Activated CD4-positive, alpha-beta memory T cell treated with anti-CD3 and anti-CD28 coated beads, Interleukin-2, amount 10 ng/mL, durations not matched to agents 7 days and 5 days (primary cell): ENCODE measurements around the gene HDAC5. TPM values are rescaled to one million over a fixed set of nuclear protein-coding genes. Genes with fewer than 3 reads are reported as not detected.
"Not testable (repeated sequence)": the region's sequence is repeated elsewhere in the genome, so short reads cannot be mapped to it uniquely, and the experiment has no call there.

Experiments
- CTCF ChIA-PET: fragments of 350-600 bp; sonication (Branson Sonifier 250); formaldehyde crosslinking; loops from one replicate; lab custom pipeline; 2021; ENCODE audit warnings: antibody characterized with exemption, inconsistent platforms; lab: Charles Lee
- POLR2A ChIA-PET: fragments of 350-600 bp; sonication (Branson Sonifier 250); formaldehyde crosslinking; loops from one replicate; lab custom pipeline; 2021; ENCODE audit warnings: antibody characterized with exemption; lab: Charles Lee
- DNase-seq: peaks from one replicate; pipeline ENCODE4 v3.0.0-alpha.2; 2020
- H3K27ac Mint-ChIP-seq: one replicate; pipeline ENCODE4 v1.8.0; 2021; ENCODE audit warnings: mild to moderate bottlenecking, mixed read lengths
- H3K27me3 Mint-ChIP-seq: one replicate; pipeline ENCODE4 v1.8.0; 2021; ENCODE audit warnings: mixed read lengths
- H3K36me3 Mint-ChIP-seq: one replicate; pipeline ENCODE4 v1.8.0; 2021; ENCODE audit warnings: low read depth, mixed read lengths
- H3K4me1 Mint-ChIP-seq: one replicate; pipeline ENCODE4 v1.8.0; 2021; ENCODE audit warnings: mixed read lengths
- H3K4me3 Mint-ChIP-seq: one replicate; pipeline ENCODE4 v1.8.0; 2021; ENCODE audit warnings: mild to moderate bottlenecking, mixed read lengths
- H3K9me3 Mint-ChIP-seq: one replicate; pipeline ENCODE4 v1.8.0; 2021; ENCODE audit warnings: mixed read lengths
- total RNA-seq, 2 experiments: library from RNA; stranded (reverse); gene quantifications; one replicate each; pipeline ENCODE4 v1.2.3, GENCODE V29; 2021

Gene HDAC5
- total RNA-seq, 2 experiments from 2014 or later, result 42.2 to 42.7 TPM

- H3K27me3 Mint-ChIP-seq, result no peaks in the 10 kb centered on the region
- POLR2A ChIA-PET, result no interaction called here
- no peak overlapping the region for H3K27ac Mint-ChIP-seq
- no peaks in the 10 kb centered on the region for H3K36me3 Mint-ChIP-seq
- CTCF ChIA-PET, result interaction anchor here (1.4 kb wide), 1 partner anchor 10 kb away, joined by 3 read pairs; no protein-coding TSS in a partner anchor
- H3K4me1 Mint-ChIP-seq, result no peaks in the 10 kb centered on the region
- H3K9me3 Mint-ChIP-seq, result no peaks in the 10 kb centered on the region
- no peak for DNase-seq
- H3K4me3 Mint-ChIP-seq, result no peak overlapping the region
These were observed 18.0 kb downstream of the HDAC5 start for GRCh38 chr17:44105483-44105882.

GRCh38 chr17:44102849-44103622 lies 20.4 kb downstream of the HDAC5 start:
- H3K27ac Mint-ChIP-seq, result no peak overlapping the region
- no peaks in the 10 kb centered on the region for H3K36me3 Mint-ChIP-seq
- no peaks in the 10 kb centered on the region for H3K9me3 Mint-ChIP-seq
- H3K27me3 Mint-ChIP-seq, result no peaks in the 10 kb centered on the region
- ChIA-PET CTCF (interaction anchor here (0.7 to 0.8 kb wide), 3 partner anchors 14 to 159 kb away, joined by 3 read pairs; no protein-coding TSS in a partner anchor), POLR2A (interaction anchor here (1.6 kb wide), 1 partner anchor 21 kb away, joined by 3 read pairs; the partner anchor contains the start of gene HDAC5)
- H3K4me1 Mint-ChIP-seq, result peaks cover 2% of the 10 kb centered on the region
- DNase-seq, result no peak
- H3K4me3 Mint-ChIP-seq, result no peak overlapping the region

GRCh38 chr17:44101858-44102257 lies 21.6 kb downstream of the HDAC5 start:
- CTCF ChIA-PET, result interaction anchor here (0.8 kb wide), 1 partner anchor 158 kb away, joined by 3 read pairs; no protein-coding TSS in a partner anchor
- POLR2A ChIA-PET, H3K4me3 Mint-ChIP-seq, DNase-seq, H3K36me3 Mint-ChIP-seq, H3K4me1 Mint-ChIP-seq, H3K9me3 Mint-ChIP-seq, H3K27me3 Mint-ChIP-seq, H3K27ac Mint-ChIP-seq: not testable (repeated sequence)

GRCh38 chr17:44097110-44097958 lies 26.1 kb downstream of the HDAC5 start:
- Mint-ChIP-seq H3K4me1 (peaks cover 10% of the 10 kb centered on the region), H3K27ac (no peak overlapping the region), H3K9me3 (no peaks in the 10 kb centered on the region), H3K4me3 (no peak overlapping the region), H3K27me3 (no peaks in the 10 kb centered on the region), H3K36me3 (peaks cover 1% of the 10 kb centered on the region)
- DNase-seq, result no peak
- POLR2A ChIA-PET, result no interaction called here
- CTCF ChIA-PET, result interaction anchor here (0.9 kb wide), 1 partner anchor 19 kb away, joined by 3 read pairs; no protein-coding TSS in a partner anchor

GRCh38 chr17:44095647-44096496 lies 27.6 kb downstream of the HDAC5 start:
- no peak overlapping the region for H3K27ac Mint-ChIP-seq
- POLR2A ChIA-PET, result no interaction called here
- CTCF ChIA-PET, result interaction anchor here (0.9 to 1.6 kb wide), 2 partner anchors 13 to 20 kb away, joined by 3 read pairs; no protein-coding TSS in a partner anchor

GRCh38 chr17:44095388-44095646 lies 28.1 kb downstream of the HDAC5 start:
- CTCF ChIA-PET, result interaction anchor here (1.6 kb wide), 1 partner anchor 12 kb away, joined by 3 read pairs; no protein-coding TSS in a partner anchor
- no peak overlapping the region for H3K4me3 Mint-ChIP-seq
- H3K4me1 Mint-ChIP-seq, result peaks cover 10% of the 10 kb centered on the region
- H3K27ac Mint-ChIP-seq, result no peak overlapping the region
- no peaks in the 10 kb centered on the region for H3K9me3 Mint-ChIP-seq
- peaks cover 8% of the 10 kb centered on the region for H3K36me3 Mint-ChIP-seq
- POLR2A ChIA-PET, result no interaction called here
- DNase-seq, result no peak
- H3K27me3 Mint-ChIP-seq, result no peaks in the 10 kb centered on the region

More at GRCh38 chr17:44095647-44096496, 27.6 kb downstream of the HDAC5 start:
- Mint-ChIP-seq H3K36me3 (peaks cover 8% of the 10 kb centered on the region), H3K4me3 (no peak overlapping the region), H3K9me3 (no peaks in the 10 kb centered on the region), H3K4me1 (peaks cover 10% of the 10 kb centered on the region), H3K27me3 (no peaks in the 10 kb centered on the region)
- no peak for DNase-seq

GRCh38 chr17:44094701-44095387 lies 28.6 kb downstream of the HDAC5 start:
- no peak for DNase-seq
- POLR2A ChIA-PET, result no interaction called here
- Mint-ChIP-seq H3K4me3 (no peak overlapping the region), H3K27ac (no peak overlapping the region), H3K4me1 (peaks cover 10% of the 10 kb centered on the region), H3K27me3 (no peaks in the 10 kb centered on the region), H3K36me3 (peaks cover 8% of the 10 kb centered on the region), H3K9me3 (no peaks in the 10 kb centered on the region)
- CTCF ChIA-PET, result interaction anchor here (1.6 kb wide), 1 partner anchor 12 kb away, joined by 3 read pairs; no protein-coding TSS in a partner anchor

GRCh38 chr17:44093231-44093900 lies 30.1 kb downstream of the HDAC5 start:
- Mint-ChIP-seq H3K4me1 (peaks cover 10% of the 10 kb centered on the region), H3K27ac (no peak overlapping the region), H3K36me3 (peaks cover 13% of the 10 kb centered on the region), H3K27me3 (no peaks in the 10 kb centered on the region), H3K9me3 (no peaks in the 10 kb centered on the region), H3K4me3 (no peak overlapping the region)
- no peak for DNase-seq
- CTCF ChIA-PET, result no interaction called here
- POLR2A ChIA-PET, result no interaction called here

GRCh38 chr17:44092051-44092450 lies 31.4 kb downstream of the HDAC5 start:
- ChIA-PET POLR2A (no interaction called here), CTCF (no interaction called here)
- no peaks in the 10 kb centered on the region for H3K9me3 Mint-ChIP-seq

GRCh38 chr17:44091200-44091997 lies 32.0 kb downstream of the HDAC5 start:
- Mint-ChIP-seq H3K27me3 (no peaks in the 10 kb centered on the region), H3K27ac (no peak overlapping the region), H3K9me3 (no peaks in the 10 kb centered on the region), H3K4me1 (peaks cover 16% of the 10 kb centered on the region), H3K4me3 (no peak overlapping the region), H3K36me3 (peaks cover 16% of the 10 kb centered on the region)
- DNase-seq, result no peak
- CTCF ChIA-PET, result no interaction called here
- POLR2A ChIA-PET, result no interaction called here

More at GRCh38 chr17:44092051-44092450, 31.4 kb downstream of the HDAC5 start:
- no peak for DNase-seq
- Mint-ChIP-seq H3K27me3 (no peaks in the 10 kb centered on the region), H3K4me3 (no peak overlapping the region), H3K4me1 (peaks cover 14% of the 10 kb centered on the region), H3K36me3 (peaks cover 16% of the 10 kb centered on the region), H3K27ac (no peak overlapping the region)

GRCh38 chr17:44088254-44088653 lies 35.2 kb downstream of the HDAC5 start:
- H3K9me3 Mint-ChIP-seq, result no peaks in the 10 kb centered on the region
- DNase-seq, result no peak
- ChIA-PET POLR2A (interaction anchor here (1.4 kb wide), 1 partner anchor 35 kb away, joined by 3 read pairs; no protein-coding TSS in a partner anchor), CTCF (no interaction called here)
- H3K4me1 Mint-ChIP-seq, result peaks cover 10% of the 10 kb centered on the region
- H3K4me3 Mint-ChIP-seq, result no peak overlapping the region
- peaks cover 19% of the 10 kb centered on the region for H3K36me3 Mint-ChIP-seq
- no peaks in the 10 kb centered on the region for H3K27me3 Mint-ChIP-seq
- H3K27ac Mint-ChIP-seq, result no peak overlapping the region
